A673 (cell line): ENCODE measurements around the gene EIF2AK3. TPM values are rescaled to one million over a fixed set of nuclear protein-coding genes. Genes with fewer than 3 reads are reported as not detected.
A peak's percentile ranks its signal among the peaks of the same experiment; 100 is the strongest.

Experiments
- BruUV-seq: library from RNA; stranded (reverse); fragments of 400-500 nt; replicated peaks from 2 replicates; lab custom pipeline; 2021; lab: Mats Ljungman, UMichigan
- CTCF ChIA-PET: fragments of 300-600 bp; sonication (Branson Sonifier 250); formaldehyde crosslinking; loops from one replicate; lab custom pipeline; 2022; ENCODE audit warnings: antibody characterized with exemption; lab: Charles Lee
- POLR2A ChIA-PET: fragments of 300-600 bp; sonication (Branson Sonifier 250); formaldehyde crosslinking; loops from one replicate; lab custom pipeline; 2022; ENCODE audit warnings: antibody characterized with exemption; ENCODE audit not compliant: low non-redundant PET; lab: Charles Lee
- DNase-seq: peaks from one replicate; pipeline ENCODE4 v3.0.0-alpha.2; 2015; ENCODE audit warnings: low spot score
- H3K27ac ChIP-seq: fragments of 200-600 bp; sonication (generic); 2 replicates; pipeline ENCODE4 v1.5.1; 2016; ENCODE audit warnings: mixed run types, low read depth, mild to moderate bottlenecking, mixed read lengths, antibody characterized with exemption, low read length; ENCODE audit not compliant: poor library complexity, severe bottlenecking
- H3K27me3 ChIP-seq: fragments of 200-600 bp; sonication (generic); replicated peaks from 2 replicates; pipeline ENCODE4 v1.6.1; 2017; ENCODE audit warnings: mixed run types, low read depth, mild to moderate bottlenecking, mixed read lengths, antibody characterized with exemption, low read length; ENCODE audit not compliant: insufficient read depth, poor library complexity
- H3K36me3 ChIP-seq: fragments of 200-600 bp; sonication (generic); 2 replicates; pipeline ENCODE4 v1.6.1; 2016; ENCODE audit warnings: mixed run types, mild to moderate bottlenecking, mixed read lengths, antibody characterized with exemption, low read length; ENCODE audit not compliant: insufficient read depth, poor library complexity, severe bottlenecking
- H3K4me1 ChIP-seq: fragments of 200-600 bp; sonication (generic); 2 replicates; pipeline ENCODE4 v1.6.1; 2017; ENCODE audit warnings: mixed run types, mild to moderate bottlenecking, mixed read lengths, antibody characterized with exemption, low read length; ENCODE audit not compliant: insufficient read depth, poor library complexity, severe bottlenecking
- H3K4me3 ChIP-seq: fragments of 200-600 bp; sonication (generic); 2 replicates; pipeline ENCODE4 v1.5.1; 2016; ENCODE audit warnings: low read depth, mixed run types, mild to moderate bottlenecking, mixed read lengths, low read length; ENCODE audit not compliant: poor library complexity, severe bottlenecking
- H3K9me3 ChIP-seq: fragments of 200-600 bp; sonication (generic); 2 replicates; pipeline ENCODE4 v1.6.1; 2016; ENCODE audit warnings: mixed run types, low read depth, mild to moderate bottlenecking, mixed read lengths, antibody characterized with exemption, low read length; ENCODE audit not compliant: poor library complexity, severe bottlenecking
- CTCF ChIP-seq: fragments of 300-800, 200-600 bp; sonication (generic); conservative IDR thresholded peaks from 2 replicates; pipeline ENCODE4 v1.5.1; 2017; ENCODE audit warnings: low read depth, mild to moderate bottlenecking, antibody characterized with exemption, low read length, moderate library complexity, mixed read lengths
- EZH2 ChIP-seq: fragments of 200-600 bp; sonication (generic); IDR thresholded peaks from 2 replicates; pipeline ENCODE4 v1.6.1; 2017; ENCODE audit warnings: borderline replicate concordance, low read depth, mild to moderate bottlenecking, mixed read lengths, antibody characterized with exemption, low read length; ENCODE audit not compliant: poor library complexity, severe bottlenecking
- intact Hi-C: fragments of 100-400 bp; cut with micrococcal nuclease; formaldehyde crosslinking; loops from one replicate; pipeline ENCODE4 v1.10.0; 2022; ENCODE audit not compliant: unreplicated experiment
- total RNA-seq: library from RNA; stranded (reverse); gene quantifications from 2 replicates; pipeline ENCODE4 v1.2.3, GENCODE V29; 2021

The EIF2AK3 gene
- total RNA-seq, 1 experiment from 2014 or later: 5.1 TPM

- Histone ChIP-seq H3K27me3 (no peaks in the 10 kb centered on the region), H3K9me3 (no peaks in the 10 kb centered on the region), H3K27ac (no peak overlapping the region), H3K4me1 (no peaks in the 10 kb centered on the region), H3K36me3 (no peaks in the 10 kb centered on the region), H3K4me3 (no peak overlapping the region)
- no peak for TF ChIP-seq CTCF
- no peak for TF ChIP-seq EZH2
- CTCF ChIA-PET: no interaction called here
- DNase-seq: no peak
- intact Hi-C loops: no loop called here
- POLR2A ChIA-PET: no interaction called here
- no TSS peak for BruUV-seq
Observed at GRCh38 chr2:88632569-88632968, 5.3 kb upstream of the EIF2AK3 start.

- TF ChIP-seq EZH2 (no peak), CTCF (no peak)
- CTCF ChIA-PET: no interaction called here
Observed at GRCh38 chr2:88628571-88628939, 1.3 kb upstream of the EIF2AK3 start.

GRCh38 chr2:88627856-88628570 lies 749 bp upstream of the EIF2AK3 start:
- H3K27me3 ChIP-seq: no peaks in the 10 kb centered on the region
- peak overlapping the region; percentile 71 for H3K27ac ChIP-seq
- ChIA-PET POLR2A (no interaction called here), CTCF (no interaction called here)
- no peaks in the 10 kb centered on the region for H3K4me1 ChIP-seq
- peak overlapping the region; percentile 82 for H3K4me3 ChIP-seq
- TSS peak; percentile 91 for BruUV-seq
- H3K9me3 ChIP-seq: no peaks in the 10 kb centered on the region
- intact Hi-C loops: loop anchor here (2.0 kb wide), 1 partner anchor 31 kb away; no protein-coding TSS in a partner anchor
- DNase-seq: peak; percentile 67
- H3K36me3 ChIP-seq: no peaks in the 10 kb centered on the region
- TF ChIP-seq CTCF: no peak
- TF ChIP-seq EZH2: no peak

More at GRCh38 chr2:88628571-88628939, 1.3 kb upstream of the EIF2AK3 start:
- H3K36me3 ChIP-seq: no peaks in the 10 kb centered on the region
- no TSS peak for BruUV-seq
- POLR2A ChIA-PET: no interaction called here
- intact Hi-C loops: no loop called here
- DNase-seq: no peak
- H3K4me1 ChIP-seq: no peaks in the 10 kb centered on the region
- H3K27ac ChIP-seq: no peak overlapping the region
- H3K4me3 ChIP-seq: peak overlapping the region; percentile 82
- no peaks in the 10 kb centered on the region for H3K9me3 ChIP-seq
- no peaks in the 10 kb centered on the region for H3K27me3 ChIP-seq
